Kidney epithelial cell (primary cell): Measurements from ENCODE around the gene PIM2. TPM values are rescaled to one million over a fixed set of nuclear protein-coding genes. Genes with fewer than 3 reads are reported as not detected.
"Not testable (repeated sequence)": the region's sequence is repeated elsewhere in the genome, so short reads cannot be mapped to it uniquely, and the experiment has no call there.

Source experiments
- DNase-seq: peaks from one replicate; pipeline ENCODE4 v3.0.0-alpha.2; 2010; ENCODE audit warnings: low read depth
- H3K27me3 ChIP-seq: 2 replicates; pipeline ENCODE4 v1.6.0; 2011; ENCODE audit warnings: low read length; ENCODE audit not compliant: control insufficient read depth, insufficient read depth
- H3K36me3 ChIP-seq: 2 replicates; pipeline ENCODE4 v1.5.1; 2011; ENCODE audit warnings: low read length; ENCODE audit not compliant: control insufficient read depth, insufficient read depth
- H3K4me3 ChIP-seq: 2 replicates; pipeline ENCODE4 v1.5.1; 2011; ENCODE audit warnings: low read depth, mild to moderate bottlenecking, control low read depth, low read length
- total RNA-seq: library from RNA; depleted of rRNA; stranded (reverse); fragments of >200 nt; gene quantifications from 2 replicates; pipeline ENCODE4 v1.2.3, GENCODE V29; 2015
- TF ChIP-seq, protein P1 (sequence below): IDR thresholded peaks from 2 replicates; pipeline ENCODE4 v1.5.1; 2011; ENCODE audit warnings: mild to moderate bottlenecking, moderate library complexity, low read length, control low read depth, inconsistent platforms; ENCODE audit not compliant: insufficient read depth, poor library complexity, severe bottlenecking

PIM2 gene
- total RNA-seq, 1 donor from 2014 or later: 6.8 TPM

GRCh38 chrX:48883729-48884128, 35.1 kb downstream of the PIM2 start:
- H3K27me3 ChIP-seq: no peaks in the 10 kb centered on the region
- no peak overlapping the region for H3K4me3 ChIP-seq
- TF ChIP-seq, protein P1, sequence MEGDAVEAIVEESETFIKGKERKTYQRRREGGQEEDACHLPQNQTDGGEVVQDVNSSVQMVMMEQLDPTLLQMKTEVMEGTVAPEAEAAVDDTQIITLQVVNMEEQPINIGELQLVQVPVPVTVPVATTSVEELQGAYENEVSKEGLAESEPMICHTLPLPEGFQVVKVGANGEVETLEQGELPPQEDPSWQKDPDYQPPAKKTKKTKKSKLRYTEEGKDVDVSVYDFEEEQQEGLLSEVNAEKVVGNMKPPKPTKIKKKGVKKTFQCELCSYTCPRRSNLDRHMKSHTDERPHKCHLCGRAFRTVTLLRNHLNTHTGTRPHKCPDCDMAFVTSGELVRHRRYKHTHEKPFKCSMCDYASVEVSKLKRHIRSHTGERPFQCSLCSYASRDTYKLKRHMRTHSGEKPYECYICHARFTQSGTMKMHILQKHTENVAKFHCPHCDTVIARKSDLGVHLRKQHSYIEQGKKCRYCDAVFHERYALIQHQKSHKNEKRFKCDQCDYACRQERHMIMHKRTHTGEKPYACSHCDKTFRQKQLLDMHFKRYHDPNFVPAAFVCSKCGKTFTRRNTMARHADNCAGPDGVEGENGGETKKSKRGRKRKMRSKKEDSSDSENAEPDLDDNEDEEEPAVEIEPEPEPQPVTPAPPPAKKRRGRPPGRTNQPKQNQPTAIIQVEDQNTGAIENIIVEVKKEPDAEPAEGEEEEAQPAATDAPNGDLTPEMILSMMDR: no peak
- no peak for DNase-seq
- no peaks in the 10 kb centered on the region for H3K36me3 ChIP-seq

- H3K36me3 ChIP-seq, DNase-seq, H3K27me3 ChIP-seq, H3K4me3 ChIP-seq: not testable (repeated sequence)
Observed at GRCh38 chrX:48876944-48877343, 41.9 kb downstream of the PIM2 start.

GRCh38 chrX:48872017-48872416, 46.8 kb downstream of the PIM2 start:
- H3K4me3 ChIP-seq, H3K36me3 ChIP-seq, DNase-seq, H3K27me3 ChIP-seq: not testable (repeated sequence)

DNA sequence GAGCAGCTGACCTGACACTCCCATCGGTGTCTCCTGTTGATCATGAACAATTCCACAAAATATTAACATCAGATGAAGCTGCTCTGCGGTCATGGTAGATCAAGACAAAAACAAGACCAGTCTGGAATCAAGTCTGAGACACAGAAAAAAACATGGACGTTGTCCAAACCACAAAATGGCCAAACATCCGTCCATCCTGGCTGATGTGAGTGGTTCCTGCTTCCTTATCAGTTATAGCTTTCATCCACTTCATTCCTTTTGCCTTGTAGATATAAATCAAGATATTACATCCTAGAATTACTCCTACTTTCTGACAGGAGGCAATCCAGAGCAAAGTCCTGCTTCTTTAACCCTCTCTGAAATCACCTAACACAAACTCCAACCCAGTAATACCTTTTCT, 54.6 kb downstream of the PIM2 start:
- no peak overlapping the region for H3K4me3 ChIP-seq
- no peaks in the 10 kb centered on the region for H3K36me3 ChIP-seq
- no peak for DNase-seq
- H3K27me3 ChIP-seq: no peaks in the 10 kb centered on the region
- TF ChIP-seq, protein P1: no peak

Other genes starting within 250 kb of the PIM2 start
- gene WAS, start 235.2 kb downstream of the PIM2 start, total RNA-seq: 2.2 TPM in 1 of 2 replicates, not detected in the other
- 7.6 and 10.9 TPM in 2 replicates for gene SUV39H1, start 222.3 kb downstream of the PIM2 start, total RNA-seq
- not detected in 2 replicates for gene GLOD5, start 157.3 kb downstream of the PIM2 start, total RNA-seq
- gene GATA1, start 132.4 kb downstream of the PIM2 start, total RNA-seq: not detected in 2 replicates
- 52.5 and 62.6 TPM in 2 replicates for gene HDAC6, start 117.0 kb downstream of the PIM2 start, total RNA-seq
- gene ERAS, start 92.5 kb downstream of the PIM2 start, total RNA-seq: not detected in 2 replicates
- 42.5 and 66.6 TPM in 2 replicates for gene PCSK1N, start 83.4 kb downstream of the PIM2 start, total RNA-seq
- 89.4 and 100 TPM in 2 replicates for gene TIMM17B, start 21.3 kb downstream of the PIM2 start, total RNA-seq
- 73.2 and 92.5 TPM in 2 replicates for gene PQBP1, start 21.1 kb downstream of the PIM2 start, total RNA-seq
- gene SLC35A2, start 7.4 kb downstream of the PIM2 start, total RNA-seq: 34.3 and 40.9 TPM in 2 replicates
- gene OTUD5, start 38.6 kb upstream of the PIM2 start, total RNA-seq: 51.7 and 56.0 TPM in 2 replicates
- 0.67 and 1.6 TPM in 2 replicates for gene KCND1, start 52.8 kb upstream of the PIM2 start, total RNA-seq
- gene GRIPAP1, start 83.2 kb upstream of the PIM2 start, total RNA-seq: 25.8 and 31.1 TPM in 2 replicates
- 55.6 and 63.3 TPM in 2 replicates for gene TFE3, start 124.3 kb upstream of the PIM2 start, total RNA-seq
- 5.5 and 6.4 TPM in 2 replicates for gene CCDC120, start 140.0 kb upstream of the PIM2 start, total RNA-seq
- gene PRAF2, start 155.0 kb upstream of the PIM2 start, total RNA-seq: 16.8 and 18.1 TPM in 2 replicates
- gene WDR45, start 160.9 kb upstream of the PIM2 start, total RNA-seq: 115 and 117 TPM in 2 replicates
- 26.4 and 35.0 TPM in 2 replicates for gene GPKOW, start 204.7 kb upstream of the PIM2 start, total RNA-seq
- 2.9 and 5.1 TPM in 2 replicates for gene MAGIX, start 243.7 kb upstream of the PIM2 start, total RNA-seq